Endothelial cell (in vitro differentiated cells): ENCODE results near the gene CCN6. TPM values are rescaled to one million over a fixed set of nuclear protein-coding genes. Genes with fewer than 3 reads are reported as not detected.
"Not testable (repeated sequence)": the region's sequence is repeated elsewhere in the genome, so short reads cannot be mapped to it uniquely, and the experiment has no call there.

ENCODE experiments used
- DNase-seq: peaks from one replicate; pipeline ENCODE4 v3.0.0; 2021; ENCODE audit warnings: low spot score
- H3K27ac Mint-ChIP-seq: one replicate; pipeline ENCODE4 v1.8.0; 2021; ENCODE audit warnings: mixed read lengths, inconsistent platforms; ENCODE audit not compliant: unreplicated experiment
- H3K27me3 Mint-ChIP-seq: one replicate; pipeline ENCODE4 v1.8.0; 2021; ENCODE audit warnings: mild to moderate bottlenecking, moderate library complexity, mixed read lengths, inconsistent platforms; ENCODE audit not compliant: unreplicated experiment
- H3K36me3 Mint-ChIP-seq: one replicate; pipeline ENCODE4 v1.8.0; 2021; ENCODE audit warnings: mild to moderate bottlenecking, low read depth, mixed read lengths, inconsistent platforms; ENCODE audit not compliant: unreplicated experiment
- H3K4me1 Mint-ChIP-seq: one replicate; pipeline ENCODE4 v1.8.0; 2021; ENCODE audit warnings: mild to moderate bottlenecking, mixed read lengths, inconsistent platforms; ENCODE audit not compliant: unreplicated experiment
- H3K4me3 Mint-ChIP-seq: one replicate; pipeline ENCODE4 v1.8.0; 2021; ENCODE audit warnings: mild to moderate bottlenecking, mixed read lengths, inconsistent platforms; ENCODE audit not compliant: unreplicated experiment
- H3K9me3 Mint-ChIP-seq: one replicate; pipeline ENCODE4 v1.8.0; 2021; ENCODE audit warnings: mixed read lengths, inconsistent platforms; ENCODE audit not compliant: unreplicated experiment
- total RNA-seq: library from RNA; stranded (reverse); fragmentation: NEBNext Ultra II Directional; extraction: Animal tissue kit (Norgen Biotek cat#: 25700); gene quantifications from one replicate; pipeline ENCODE4 v1.2.1, GENCODE V29; 2021; ENCODE audit not compliant: unreplicated experiment
- TF ChIP-seq, protein P1 (sequence below): fragments of 200-600 bp; sonication (generic); IDR thresholded peaks from one replicate; pipeline ENCODE4 v1.5.0; 2021; ENCODE audit warnings: antibody characterized with exemption; ENCODE audit not compliant: unreplicated experiment

Gene CCN6
- total RNA-seq, 1 donor from 2014 or later = not detected

DNA sequence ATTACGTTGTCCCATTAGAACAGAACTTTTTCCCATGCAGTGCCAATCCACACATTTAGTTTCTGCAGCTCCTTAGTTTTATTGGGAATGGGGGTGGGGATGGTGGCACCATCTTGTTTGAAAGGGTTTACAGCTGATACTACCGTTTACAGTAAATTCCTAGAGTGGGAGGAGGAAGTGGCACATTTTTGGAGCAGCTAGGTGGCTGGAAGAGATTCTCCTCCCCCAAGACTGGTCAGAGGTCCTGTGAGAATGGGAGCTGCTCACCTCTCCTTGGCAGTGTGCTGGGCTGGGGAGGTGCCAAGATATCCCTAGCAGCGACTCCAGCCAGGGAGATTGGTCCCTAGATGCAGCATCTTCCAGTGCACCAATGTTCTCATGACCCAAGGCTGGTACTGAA lies 12.4 kb upstream of the CCN6 start:
- peak overlapping the region; percentile 66 for H3K4me3 Mint-ChIP-seq
- no peaks in the 10 kb centered on the region for H3K9me3 Mint-ChIP-seq

GRCh38 chr6:112043032-112044007 lies 10.6 kb upstream of the CCN6 start:
- TF ChIP-seq, protein P1, sequence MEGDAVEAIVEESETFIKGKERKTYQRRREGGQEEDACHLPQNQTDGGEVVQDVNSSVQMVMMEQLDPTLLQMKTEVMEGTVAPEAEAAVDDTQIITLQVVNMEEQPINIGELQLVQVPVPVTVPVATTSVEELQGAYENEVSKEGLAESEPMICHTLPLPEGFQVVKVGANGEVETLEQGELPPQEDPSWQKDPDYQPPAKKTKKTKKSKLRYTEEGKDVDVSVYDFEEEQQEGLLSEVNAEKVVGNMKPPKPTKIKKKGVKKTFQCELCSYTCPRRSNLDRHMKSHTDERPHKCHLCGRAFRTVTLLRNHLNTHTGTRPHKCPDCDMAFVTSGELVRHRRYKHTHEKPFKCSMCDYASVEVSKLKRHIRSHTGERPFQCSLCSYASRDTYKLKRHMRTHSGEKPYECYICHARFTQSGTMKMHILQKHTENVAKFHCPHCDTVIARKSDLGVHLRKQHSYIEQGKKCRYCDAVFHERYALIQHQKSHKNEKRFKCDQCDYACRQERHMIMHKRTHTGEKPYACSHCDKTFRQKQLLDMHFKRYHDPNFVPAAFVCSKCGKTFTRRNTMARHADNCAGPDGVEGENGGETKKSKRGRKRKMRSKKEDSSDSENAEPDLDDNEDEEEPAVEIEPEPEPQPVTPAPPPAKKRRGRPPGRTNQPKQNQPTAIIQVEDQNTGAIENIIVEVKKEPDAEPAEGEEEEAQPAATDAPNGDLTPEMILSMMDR = peak; percentile 78
- no peaks in the 10 kb centered on the region for H3K36me3 Mint-ChIP-seq
- no peaks in the 10 kb centered on the region for H3K9me3 Mint-ChIP-seq
- peak overlapping the region; percentile 97 for H3K27ac Mint-ChIP-seq
- peaks cover 3% of the 10 kb centered on the region for H3K27me3 Mint-ChIP-seq
- H3K4me1 Mint-ChIP-seq = peaks cover 41% of the 10 kb centered on the region
- peak overlapping the region; percentile 96 for H3K4me3 Mint-ChIP-seq
- peak; percentile 98 for DNase-seq

More for the DNA sequence above, 12.4 kb upstream of the CCN6 start:
- Mint-ChIP-seq H3K36me3 (no peaks in the 10 kb centered on the region), H3K4me1 (peaks cover 48% of the 10 kb centered on the region), H3K27me3 (peaks cover 3% of the 10 kb centered on the region), H3K27ac (peak overlapping the region; percentile 97)
- TF ChIP-seq, protein P1 = no peak
- no peak for DNase-seq

- Mint-ChIP-seq H3K27ac (no peak overlapping the region), H3K4me1 (peaks cover 34% of the 10 kb centered on the region)
- DNase-seq = no peak
Measured at GRCh38 chr6:112044196-112044595, 9.7 kb upstream of the CCN6 start.

DNA sequence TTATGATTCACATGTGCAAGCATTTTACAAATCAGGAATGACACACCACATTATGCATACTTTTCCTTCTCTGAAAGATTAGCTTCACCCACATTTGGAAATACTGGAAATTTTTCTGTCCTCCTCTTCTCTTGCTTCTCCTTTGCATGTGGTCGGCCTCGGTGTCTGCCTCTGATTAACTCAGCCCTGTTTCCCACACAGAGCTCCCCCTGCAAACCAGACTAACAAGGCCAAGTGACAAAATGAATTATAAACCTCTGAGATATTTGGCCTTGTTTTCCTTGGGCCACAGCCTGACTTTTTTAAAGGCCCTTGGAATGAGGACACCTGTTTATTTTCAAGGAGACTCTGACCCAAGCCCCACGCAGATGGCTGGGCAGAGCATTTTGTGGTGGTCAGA lies 9.0 kb upstream of the CCN6 start:
- H3K9me3 Mint-ChIP-seq = no peaks in the 10 kb centered on the region
- no peak overlapping the region for H3K4me3 Mint-ChIP-seq
- H3K27me3 Mint-ChIP-seq = peaks cover 2% of the 10 kb centered on the region
- peaks cover 29% of the 10 kb centered on the region for H3K4me1 Mint-ChIP-seq
- no peak for DNase-seq
- TF ChIP-seq, protein P1 = no peak
- no peak overlapping the region for H3K27ac Mint-ChIP-seq
- no peaks in the 10 kb centered on the region for H3K36me3 Mint-ChIP-seq

More at GRCh38 chr6:112044196-112044595, 9.7 kb upstream of the CCN6 start:
- Mint-ChIP-seq H3K9me3 (no peaks in the 10 kb centered on the region), H3K27me3 (peaks cover 3% of the 10 kb centered on the region), H3K36me3 (no peaks in the 10 kb centered on the region), H3K4me3 (no peak overlapping the region)
- TF ChIP-seq, protein P1 = no peak

DNA sequence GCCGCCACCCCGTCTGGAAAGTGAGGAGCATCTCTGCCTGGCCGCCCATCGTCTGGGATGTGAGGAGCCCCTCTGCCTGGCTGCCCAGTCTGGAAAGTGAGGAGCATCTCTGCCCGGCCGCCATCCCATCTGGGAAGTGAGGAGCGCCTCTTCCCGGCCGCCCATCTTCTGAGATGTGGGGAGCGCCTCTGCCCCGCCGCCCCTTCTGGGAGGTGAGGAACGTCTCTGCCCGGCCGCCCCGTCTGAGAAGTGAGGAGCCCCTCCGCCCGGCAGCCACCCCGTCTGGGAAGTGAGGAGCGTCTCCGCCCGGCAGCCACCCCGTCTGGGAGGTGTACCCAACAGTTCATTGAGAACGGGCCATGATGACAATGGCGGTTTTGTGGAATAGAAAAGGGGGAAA lies 6.4 kb upstream of the CCN6 start:
- H3K9me3 Mint-ChIP-seq, DNase-seq, H3K27ac Mint-ChIP-seq, H3K36me3 Mint-ChIP-seq, H3K4me1 Mint-ChIP-seq, H3K27me3 Mint-ChIP-seq, H3K4me3 Mint-ChIP-seq: not testable (repeated sequence)
